Sigmoid colon (tissue), 7 donors: Measurements from ENCODE around the gene NAXD. TPM values are rescaled to one million over a fixed set of nuclear protein-coding genes. Genes with fewer than 3 reads are reported as not detected.
"Not testable (repeated sequence)": the region's sequence is repeated elsewhere in the genome, so short reads cannot be mapped to it uniquely, and the experiment has no call there.

Experiments
- DNase-seq: peaks from one replicate; pipeline ENCODE4 v3.0.0-alpha.2; 2019
- H3K27ac ChIP-seq, 4 donors: fragments of 200-600 bp; sonication (generic); one replicate each; pipeline ENCODE4 v1.5.1; 2016 to 2019; ENCODE audit warnings: mild to moderate bottlenecking in 1 of 4
- H3K27me3 ChIP-seq, 3 donors: fragments of 200-600 bp; sonication (generic); one replicate each; pipeline ENCODE4 v1.5.1; 2019; ENCODE audit warnings: mild to moderate bottlenecking in 1 of 3
- H3K36me3 ChIP-seq, 4 donors: fragments of 200-600 bp; sonication (generic); one replicate each; pipeline ENCODE4 v1.5.1; 2016 to 2019
- H3K4me1 ChIP-seq, 4 donors: fragments of 200-600 bp; sonication (generic); one replicate each; pipeline ENCODE4 v1.5.1; 2017 to 2019
- H3K4me3 ChIP-seq, 4 donors: fragments of 200-600 bp; sonication (generic); one replicate each; pipeline ENCODE4 v1.5.1; 2017 to 2019; ENCODE audit warnings: mild to moderate bottlenecking in 2 of 4, moderate library complexity in 1 of 4
- H3K9me3 ChIP-seq, 4 donors: fragments of 200-600 bp in 3 of 4; sonication (generic) in 3 of 4; one replicate each; pipeline versions ENCODE4 v1.5.1 to v1.6.1; 2013 to 2019
- CTCF ChIP-seq, 4 experiments: fragments of 450-650 bp in 3 of 4; fragments of 200-600 bp in 1 of 4; IDR thresholded peaks; one replicate each; pipeline ENCODE4 v1.5.1; 2016 to 2019; ENCODE audit warnings: antibody characterized with exemption in 4 of 4, mild to moderate bottlenecking in 3 of 4, moderate library complexity in 2 of 4
- EP300 ChIP-seq, 4 donors: sonication (generic); formaldehyde crosslinking; IDR thresholded peaks; one replicate each; pipeline ENCODE4 v1.6.1; 2017; ENCODE audit warnings: antibody characterized with exemption in 4 of 4
- POLR2A ChIP-seq, 2 donors: fragments of 450-650 bp; IDR thresholded peaks; one replicate each; pipeline ENCODE4 v1.6.1; 2016; ENCODE audit warnings: antibody characterized with exemption in 2 of 2, mild to moderate bottlenecking in 2 of 2, moderate library complexity in 2 of 2
- POLR2AphosphoS5 ChIP-seq, 4 donors: sonication (generic); formaldehyde crosslinking; IDR thresholded peaks; one replicate each; pipeline ENCODE4 v1.6.1; 2017; ENCODE audit warnings: antibody characterized with exemption in 4 of 4
- WGBS, 2 donors: extraction: QIAGEN DNeasy Blood & Tissue Kit; methylation state at CpG; one replicate each; pipeline ENCODE4 v1.1.7; 2013; 5-methylcytosine and 5-hydroxymethylcytosine counted together
- intact Hi-C: fragments of 100-400 bp; cut with DNase I; formaldehyde crosslinking; loops from one replicate; pipeline ENCODE4 v1.15.1; 2023
- polyA plus RNA-seq, 3 donors: library from polyadenylated mRNA; stranded (reverse); fragments of 200-250 nt; gene quantifications; one replicate each; pipeline ENCODE4 v1.2.3, GENCODE V29; 2013
- total RNA-seq, 4 donors: library from RNA; depleted of rRNA; stranded (reverse); fragments of >200 nt; gene quantifications; one replicate each; pipeline ENCODE4 v1.1.0, GENCODE V29; 2016
- donor health status: healthy with polysubstance abuse.
- donor health status: Bipolar disorder and iron deficiency.
- donor health status: healthy.

Gene NAXD
- total and polyA plus RNA-seq, 7 donors, result 24.6 to 41.1 (median 33.5) TPM

GRCh38 chr13:110630566-110631119 is 15.3 kb downstream of the NAXD start:
- H3K27me3 ChIP-seq, result no peaks in the 10 kb centered on the region
- peak overlapping the region in 3 of 4 donors; percentile 81 to 87 (median 84) for H3K27ac ChIP-seq
- TF ChIP-seq EP300 (IDR thresholded peaks at IDR 0.05) (no peak), CTCF (IDR thresholded peaks at IDR 0.05) (no peak), POLR2AphosphoS5 (IDR thresholded peaks at IDR 0.05) (no peak), POLR2A (IDR thresholded peaks at IDR 0.05) (no peak)
- no peak overlapping the region for H3K4me3 ChIP-seq
- DNase-seq, result no peak
- peaks cover 0 to 67% (median 63%) of the 10 kb centered on the region in 4 donors for H3K4me1 ChIP-seq
- H3K9me3 ChIP-seq, result no peaks in the 10 kb centered on the region
- 81 to 85% methylated on average over 10 of the region's 10 CpGs for WGBS, 2 donors
- H3K36me3 ChIP-seq, result peaks cover 8 to 28% (median 14%) of the 10 kb centered on the region in 4 donors
- intact Hi-C loops, result no loop called here

DNA sequence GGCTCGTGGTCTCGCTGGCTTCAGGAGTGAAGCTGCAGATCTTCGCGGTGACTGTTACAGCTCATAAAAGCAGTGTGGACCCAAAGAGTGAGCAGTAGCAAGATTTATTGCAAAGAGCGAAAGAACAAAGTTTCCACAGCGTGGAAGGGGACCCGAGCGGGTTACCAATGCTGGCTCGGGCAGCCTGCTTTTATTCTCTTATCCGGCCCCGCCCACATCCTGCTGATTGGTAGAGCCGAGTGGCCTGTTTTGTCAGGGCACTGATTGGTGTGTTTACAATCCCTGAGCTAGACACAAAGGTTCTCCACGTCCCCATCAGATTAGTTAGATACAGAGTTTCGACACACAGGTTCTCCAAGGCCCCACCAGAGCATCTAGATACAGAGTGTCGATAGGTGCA is 16.9 kb downstream of the NAXD start:
- H3K9me3 ChIP-seq, H3K27me3 ChIP-seq, H3K4me3 ChIP-seq, intact Hi-C loops: not testable (repeated sequence)
- DNase-seq, result peak; percentile 21
- H3K4me1 ChIP-seq, result peaks cover 0 to 57% (median 48%) of the 10 kb centered on the region in 4 donors
- WGBS, 2 donors, result 92 to 95% methylated on average over 15 of the region's 15 CpGs
- H3K36me3 ChIP-seq, result peaks cover 24 to 43% (median 29%) of the 10 kb centered on the region in 4 donors
- H3K27ac ChIP-seq, result peak overlapping the region in 3 of 4 donors; percentile 21 to 87 (median 84)
- TF ChIP-seq POLR2AphosphoS5 (IDR thresholded peaks at IDR 0.05), result peak in 1 of 4 donors; percentile 13

- H3K27ac ChIP-seq, result peak overlapping the region in 1 of 4 donors; percentile 15
- H3K36me3 ChIP-seq, result peaks cover 40 to 51% (median 42%) of the 10 kb centered on the region in 4 donors
- no peak overlapping the region for H3K4me3 ChIP-seq
- H3K27me3 ChIP-seq, result no peaks in the 10 kb centered on the region
- H3K9me3 ChIP-seq, result no peaks in the 10 kb centered on the region
- WGBS, 2 donors, result 89 to 92% methylated on average over 8 of the region's 8 CpGs
- DNase-seq, result no peak
- intact Hi-C loops, result no loop called here
- H3K4me1 ChIP-seq, result peaks cover 0 to 42% (median 33%) of the 10 kb centered on the region in 4 donors
- TF ChIP-seq EP300 (IDR thresholded peaks at IDR 0.05) (no peak), POLR2AphosphoS5 (IDR thresholded peaks at IDR 0.05) (no peak), CTCF (IDR thresholded peaks at IDR 0.05) (no peak)
Observed at GRCh38 chr13:110633776-110634175, 18.4 kb downstream of the NAXD start.

- H3K27me3 ChIP-seq, result no peaks in the 10 kb centered on the region
- no peak overlapping the region for H3K4me3 ChIP-seq
- peaks cover 0 to 34% (median 25%) of the 10 kb centered on the region in 4 donors for H3K4me1 ChIP-seq
- 94 to 95% methylated on average over 19 of the region's 19 CpGs for WGBS, 2 donors
- H3K9me3 ChIP-seq, result no peaks in the 10 kb centered on the region
- DNase-seq, result no peak
- H3K36me3 ChIP-seq, result peaks cover 45 to 59% (median 48%) of the 10 kb centered on the region in 4 donors
- intact Hi-C loops, result no loop called here
- H3K27ac ChIP-seq, result peak overlapping the region in 2 of 4 donors; percentile 15 to 18
- TF ChIP-seq EP300 (IDR thresholded peaks at IDR 0.05) (no peak), CTCF (IDR thresholded peaks at IDR 0.05) (no peak), POLR2A (IDR thresholded peaks at IDR 0.05) (no peak)
Observed at GRCh38 chr13:110634558-110634957, 19.2 kb downstream of the NAXD start.

GRCh38 chr13:110635405-110636002 is 20.2 kb downstream of the NAXD start:
- intact Hi-C loops, result no loop called here
- no peaks in the 10 kb centered on the region for H3K9me3 ChIP-seq
- peaks cover 0 to 26% (median 20%) of the 10 kb centered on the region in 4 donors for H3K4me1 ChIP-seq
- no peak for DNase-seq
- no peaks in the 10 kb centered on the region for H3K27me3 ChIP-seq
- no peak overlapping the region for H3K4me3 ChIP-seq
- peak overlapping the region in 1 of 4 donors; percentile 3 for H3K27ac ChIP-seq
- TF ChIP-seq EP300 (IDR thresholded peaks at IDR 0.05) (no peak), POLR2A (IDR thresholded peaks at IDR 0.05) (no peak), POLR2AphosphoS5 (IDR thresholded peaks at IDR 0.05) (no peak), CTCF (IDR thresholded peaks at IDR 0.05) (no peak)
- WGBS, 2 donors, result 91 to 93% methylated on average over 19 of the region's 19 CpGs
- peaks cover 45 to 60% (median 48%) of the 10 kb centered on the region in 4 donors for H3K36me3 ChIP-seq
